HepG2 (cell line): Measurements from ENCODE around the gene PCP4L1. TPM values are rescaled to one million over a fixed set of nuclear protein-coding genes. Genes with fewer than 3 reads are reported as not detected.

Experiments
- BORCS8-MEF2B ChIP-seq: sonication (generic); formaldehyde crosslinking; IDR thresholded peaks from 2 replicates; pipeline ENCODE4 v1.8.0; 2022; ENCODE audit warnings: mild to moderate bottlenecking, missing genetic modification reagents
- BRD4 ChIP-seq: sonication (generic); formaldehyde crosslinking; IDR thresholded peaks from 2 replicates; pipeline ENCODE4 v1.4.0; 2020; ENCODE audit warnings: missing genetic modification reagents
- EED ChIP-seq: sonication (generic); formaldehyde crosslinking; IDR thresholded peaks from 2 replicates; pipeline ENCODE4 v1.5.0; 2020; ENCODE audit warnings: mild to moderate bottlenecking, missing genetic modification reagents
- ESRRA ChIP-seq: sonication (generic); formaldehyde crosslinking; IDR thresholded peaks from 2 replicates; pipeline ENCODE4 v1.5.1; 2020; ENCODE audit warnings: mild to moderate bottlenecking, low read depth, missing genetic modification reagents
- FIP1L1 ChIP-seq: fragments of 200-400 bp; formaldehyde crosslinking; IDR thresholded peaks from 2 replicates; pipeline ENCODE4 v1.6.1; 2018; ENCODE audit warnings: low read depth, mild to moderate bottlenecking, low read length, moderate library complexity, borderline replicate concordance; ENCODE audit not compliant: insufficient read depth
- POGK ChIP-seq: sonication (generic); formaldehyde crosslinking; conservative IDR thresholded peaks from 2 replicates; pipeline ENCODE4 v1.8.0; 2022; ENCODE audit warnings: mild to moderate bottlenecking, moderate library complexity, missing genetic modification reagents
- POLR2G ChIP-seq: fragments of 200-400 bp; formaldehyde crosslinking; IDR thresholded peaks from 2 replicates; pipeline ENCODE4 v1.6.1; 2018; ENCODE audit warnings: mild to moderate bottlenecking, low read depth, low read length, moderate library complexity
- PRDM10 ChIP-seq: sonication (generic); formaldehyde crosslinking; IDR thresholded peaks from 2 replicates; pipeline ENCODE4 v1.4.0; 2020; ENCODE audit warnings: low read depth, missing genetic modification reagents
- RAD51 ChIP-seq: fragments of 450-650 bp; IDR thresholded peaks from 2 replicates; pipeline ENCODE4 v1.6.1; 2016; ENCODE audit warnings: borderline replicate concordance
- RCOR2 ChIP-seq: IDR thresholded peaks from 2 replicates; pipeline ENCODE4 v1.6.1; 2016; ENCODE audit warnings: missing biosample characterization, missing genetic modification reagents
- SMYD3 ChIP-seq: sonication (generic); formaldehyde crosslinking; IDR thresholded peaks from 2 replicates; pipeline ENCODE4 v1.8.1; 2023; ENCODE audit warnings: mild to moderate bottlenecking, missing genetic modification reagents
- TBX2 ChIP-seq: sonication (generic); formaldehyde crosslinking; IDR thresholded peaks from 2 replicates; pipeline ENCODE4 v1.5.0; 2020; ENCODE audit warnings: missing genetic modification reagents, mild to moderate bottlenecking, borderline replicate concordance
- YEATS4 ChIP-seq: sonication (generic); formaldehyde crosslinking; IDR thresholded peaks from 2 replicates; pipeline ENCODE4 v1.4.0; 2020; ENCODE audit warnings: missing genetic modification reagents, borderline replicate concordance
- ZBTB43 ChIP-seq: sonication (generic); formaldehyde crosslinking; conservative IDR thresholded peaks from 2 replicates; pipeline ENCODE4 v1.4.0; 2020; ENCODE audit warnings: missing genetic modification reagents
- ZNF253 ChIP-seq: sonication (generic); formaldehyde crosslinking; IDR thresholded peaks from 2 replicates; pipeline ENCODE4 v1.8.0; 2022; ENCODE audit warnings: mild to moderate bottlenecking, missing genetic modification reagents, borderline replicate concordance
- ZNF766 ChIP-seq: sonication (generic); formaldehyde crosslinking; IDR thresholded peaks from 2 replicates; pipeline ENCODE4 v1.5.0; 2020; ENCODE audit warnings: missing genetic modification reagents, borderline replicate concordance
- ZNF768 ChIP-seq: sonication (generic); formaldehyde crosslinking; IDR thresholded peaks from 2 replicates; pipeline ENCODE4 v1.4.0; 2020; ENCODE audit warnings: missing genetic modification reagents
- polyA plus RNA-seq, 8 experiments: library from polyadenylated mRNA; depleted of rRNA in 3 of 8; stranded (reverse) in 7 of 8; unstranded in 1 of 8; fragments of >200 nt; fragmentation: Illumina TruSeq in 4 of 8; extraction: Trizol in 4 of 8; gene quantifications; 2 replicates each; pipeline versions ENCODE4 v1.2.1 to v1.2.3, GENCODE V29; 2011 to 2016; ENCODE audit warnings: low read depth in 4 of 8, missing spikeins in 1 of 8, mixed read lengths in 1 of 8; ENCODE audit not compliant: insufficient read depth in 1 of 8
- total RNA-seq, 5 experiments: library from RNA; depleted of rRNA; stranded (reverse); fragments of >200 nt; fragmentation: Illumina TruSeq; extraction: Trizol; gene quantifications; 2 replicates each; pipeline ENCODE4 v1.2.3, GENCODE V29; 2016; ENCODE audit warnings: low read depth in 1 of 5

The PCP4L1 gene
- total and polyA plus RNA-seq, 2 of the 13 experiments (the other 11 are each of a cell fraction or from before 2014, with no cell fraction given), result 0.28 TPM; not detected in 1

GRCh38 chr1:161314201-161314981, 55.8 kb downstream of the PCP4L1 start, which contains the start of gene SDHC (continued):
- TF ChIP-seq ZBTB43 (CRISPR knock-in tag) (no peak; the same call in 1 of the 2 replicates), YEATS4 (CRISPR knock-in tag) (peak; percentile 16; the same call in 1 of the 2 replicates), BORCS8-MEF2B (CRISPR knock-in tag) (peak; percentile 21; the same call in 1 of the 2 replicates), POLR2G (peak; percentile 97), PRDM10 (CRISPR knock-in tag) (0 out of 2 replicates have a peak, but pooled peaks have one; percentile 35), SMYD3 (CRISPR knock-in tag) (peak; percentile 56; the same call in 1 of the 2 replicates), FIP1L1 (no peak), RCOR2 (no peak), POGK (CRISPR knock-in tag) (no peak), ZNF768 (CRISPR knock-in tag) (peak; percentile 37; the same call in 1 of the 2 replicates), RAD51 (peak; percentile 68; the same call in 1 of the 2 replicates), ESRRA (CRISPR knock-in tag) (no peak), TBX2 (CRISPR knock-in tag) (peak; percentile 68; the same call in 1 of the 2 replicates), BRD4 (CRISPR knock-in tag) (no peak; the same call in 1 of the 2 replicates), ZNF766 (CRISPR knock-in tag) (no peak; the same call in 1 of the 2 replicates), EED (CRISPR knock-in tag) (no peak), ZNF253 (no peak)
